Measurements from ENCODE around the gene SLC9A3.

SLC9A3 gene

GRCh38 chr5:455806-456205 lies 68.4 kb downstream of the SLC9A3 start:
- no peak for DNase-seq

- DNase-seq: no peak
These were observed 69.3 kb downstream of the SLC9A3 start for GRCh38 chr5:454936-455335.

- no peak for DNase-seq
These were observed 70.3 kb downstream of the SLC9A3 start for GRCh38 chr5:453725-454481.

- DNase-seq: no peak
These were observed 71.1 kb downstream of the SLC9A3 start for GRCh38 chr5:452978-453710.

- no peak for DNase-seq
These were observed 72.4 kb downstream of the SLC9A3 start for GRCh38 chr5:451587-452458.

GRCh38 chr5:449151-449550 lies 75.1 kb downstream of the SLC9A3 start:
- no peak for DNase-seq

- no peak for DNase-seq
These were observed 75.5 kb downstream of the SLC9A3 start for GRCh38 chr5:448766-449090.

GRCh38 chr5:448061-448765 lies 76.0 kb downstream of the SLC9A3 start:
- no peak for DNase-seq

- DNase-seq: no peak
These were observed 76.7 kb downstream of the SLC9A3 start for GRCh38 chr5:447501-447900.

- DNase-seq: peak; percentile 41
These were observed 77.4 kb downstream of the SLC9A3 start for GRCh38 chr5:446883-447263.

- peak; percentile 30 for DNase-seq
These were observed 78.0 kb downstream of the SLC9A3 start for GRCh38 chr5:446066-446882.

GRCh38 chr5:445591-445990 lies 78.7 kb downstream of the SLC9A3 start:
- no peak for DNase-seq

GRCh38 chr5:444226-444625 lies 80.0 kb downstream of the SLC9A3 start:
- no peak for DNase-seq

- no peak for DNase-seq
These were observed 80.8 kb downstream of the SLC9A3 start for GRCh38 chr5:443239-444151.

GRCh38 chr5:442335-443238 lies 81.7 kb downstream of the SLC9A3 start, which contains the start of gene EXOC3:
Gene EXOC3 (plus strand): TSS chr5:443176. CDS start chr5:446206, 3,030 bp downstream.
- DNase-seq: peak; percentile 77

- no peak for DNase-seq
These were observed 82.3 kb downstream of the SLC9A3 start for GRCh38 chr5:441996-442334.

- DNase-seq: no peak
These were observed 83.6 kb downstream of the SLC9A3 start for GRCh38 chr5:440401-441201.

- no peak for DNase-seq
These were observed 84.6 kb downstream of the SLC9A3 start for GRCh38 chr5:439636-440035.

GRCh38 chr5:439181-439580 lies 85.1 kb downstream of the SLC9A3 start:
- DNase-seq: no peak

Measured in EL (cell line).